Measurements from ENCODE around the gene P2RY12. TPM values are rescaled to one million over a fixed set of nuclear protein-coding genes. Genes with fewer than 3 reads are reported as not detected.

Gene P2RY12
- total RNA-seq, 3 donors from 2014 or later, result 0.32 to 3.4 (median 1.0) TPM

DNA sequence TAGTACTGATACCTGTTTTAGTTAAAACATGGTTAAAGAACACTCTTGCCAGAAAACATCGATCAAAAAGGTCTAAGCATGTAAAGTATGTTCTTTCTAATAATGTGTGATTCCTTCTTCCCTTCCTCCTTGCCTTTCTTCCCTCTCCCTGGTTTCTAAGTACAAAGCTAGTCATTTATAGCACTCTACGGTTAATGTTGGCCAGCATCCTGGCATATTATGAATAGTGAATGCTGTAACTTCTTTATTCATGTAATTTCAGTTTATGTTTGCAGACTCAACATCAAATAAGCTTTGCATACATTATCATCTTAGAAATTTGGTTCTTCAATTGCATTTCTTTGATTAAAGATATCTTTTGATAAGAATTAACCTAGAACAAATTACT, 27.1 kb downstream of the P2RY12 start:
- Histone ChIP-seq H3K4me3 (no peak overlapping the region), H3K4me1 (ENCODE audit: low read depth) (no peaks in the 10 kb centered on the region), H3K9me3 (no peaks in the 10 kb centered on the region), H3K36me3 (ENCODE audit: low read depth) (no peaks in the 10 kb centered on the region)
- no peak for DNase-seq
- TF ChIP-seq, protein P1, sequence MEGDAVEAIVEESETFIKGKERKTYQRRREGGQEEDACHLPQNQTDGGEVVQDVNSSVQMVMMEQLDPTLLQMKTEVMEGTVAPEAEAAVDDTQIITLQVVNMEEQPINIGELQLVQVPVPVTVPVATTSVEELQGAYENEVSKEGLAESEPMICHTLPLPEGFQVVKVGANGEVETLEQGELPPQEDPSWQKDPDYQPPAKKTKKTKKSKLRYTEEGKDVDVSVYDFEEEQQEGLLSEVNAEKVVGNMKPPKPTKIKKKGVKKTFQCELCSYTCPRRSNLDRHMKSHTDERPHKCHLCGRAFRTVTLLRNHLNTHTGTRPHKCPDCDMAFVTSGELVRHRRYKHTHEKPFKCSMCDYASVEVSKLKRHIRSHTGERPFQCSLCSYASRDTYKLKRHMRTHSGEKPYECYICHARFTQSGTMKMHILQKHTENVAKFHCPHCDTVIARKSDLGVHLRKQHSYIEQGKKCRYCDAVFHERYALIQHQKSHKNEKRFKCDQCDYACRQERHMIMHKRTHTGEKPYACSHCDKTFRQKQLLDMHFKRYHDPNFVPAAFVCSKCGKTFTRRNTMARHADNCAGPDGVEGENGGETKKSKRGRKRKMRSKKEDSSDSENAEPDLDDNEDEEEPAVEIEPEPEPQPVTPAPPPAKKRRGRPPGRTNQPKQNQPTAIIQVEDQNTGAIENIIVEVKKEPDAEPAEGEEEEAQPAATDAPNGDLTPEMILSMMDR (IDR thresholded peaks at IDR 0.05), result no peak
- no peak for ATAC-seq
- intact Hi-C loops (cut with DNase I, micrococcal nuclease), result no loop called here

DNA sequence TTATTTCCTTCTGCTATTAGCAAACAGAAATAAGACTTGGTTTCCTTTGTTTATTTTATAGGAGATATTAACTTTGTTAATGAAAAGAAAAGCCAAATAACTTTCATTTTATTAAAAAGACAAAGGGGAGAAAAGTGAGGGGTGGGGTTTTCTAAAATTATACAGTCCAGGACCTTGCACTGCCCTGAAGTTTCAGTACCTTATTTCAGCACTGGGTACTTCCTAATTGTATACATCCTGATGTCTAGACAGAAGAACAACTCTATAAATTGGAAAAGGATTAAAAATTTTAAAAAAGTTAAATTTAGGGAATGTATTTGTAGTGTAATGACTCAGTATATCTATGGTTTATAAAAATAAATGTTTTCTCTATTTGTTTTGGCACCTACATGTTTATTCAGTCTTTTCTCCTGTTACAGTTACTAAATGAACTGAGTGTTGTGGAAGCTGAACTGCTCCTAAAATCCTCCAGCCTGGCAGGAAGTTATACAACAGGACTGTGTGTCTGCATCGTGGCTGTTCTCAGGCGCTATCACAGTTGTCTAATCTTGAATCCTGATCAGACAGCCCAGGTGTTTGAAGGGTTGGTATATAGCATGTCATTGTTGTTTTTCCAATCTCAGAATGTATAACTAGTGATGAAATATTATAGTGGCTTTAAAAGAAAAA, 27.6 kb downstream of the P2RY12 start:
- no peak overlapping the region for H3K4me3 ChIP-seq
- H3K9me3 ChIP-seq, result no peaks in the 10 kb centered on the region
- TF ChIP-seq, protein P1 (IDR thresholded peaks at IDR 0.05), result no peak
- intact Hi-C loops (cut with DNase I, micrococcal nuclease), result no loop called here
- H3K4me1 ChIP-seq (ENCODE audit: low read depth), result no peaks in the 10 kb centered on the region
- H3K36me3 ChIP-seq (ENCODE audit: low read depth), result no peaks in the 10 kb centered on the region
- ATAC-seq (no peak), DNase-seq (no peak)

DNA sequence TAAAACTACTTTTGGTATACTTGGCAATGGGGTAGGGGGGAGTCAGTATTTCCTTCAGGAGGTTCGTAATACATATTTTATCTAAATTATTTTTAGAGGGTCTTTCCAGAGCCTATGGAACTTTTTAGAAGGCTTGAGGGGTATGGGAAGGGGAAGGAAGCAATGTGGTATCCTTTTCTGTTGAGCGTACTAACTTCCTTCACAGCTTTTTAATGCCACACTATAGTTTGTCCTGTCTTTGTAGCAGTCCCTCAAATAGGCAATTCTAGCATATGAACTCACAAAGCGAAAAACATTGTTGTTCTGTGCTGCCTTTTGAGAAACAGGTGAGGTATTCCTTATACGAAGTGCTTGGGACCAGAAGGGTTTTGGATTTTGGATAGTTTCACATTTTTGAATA, 32.9 kb downstream of the P2RY12 start:
- ATAC-seq, result no peak
- intact Hi-C loops (cut with DNase I, micrococcal nuclease), result no loop called here
- DNase-seq, result no peak

DNA sequence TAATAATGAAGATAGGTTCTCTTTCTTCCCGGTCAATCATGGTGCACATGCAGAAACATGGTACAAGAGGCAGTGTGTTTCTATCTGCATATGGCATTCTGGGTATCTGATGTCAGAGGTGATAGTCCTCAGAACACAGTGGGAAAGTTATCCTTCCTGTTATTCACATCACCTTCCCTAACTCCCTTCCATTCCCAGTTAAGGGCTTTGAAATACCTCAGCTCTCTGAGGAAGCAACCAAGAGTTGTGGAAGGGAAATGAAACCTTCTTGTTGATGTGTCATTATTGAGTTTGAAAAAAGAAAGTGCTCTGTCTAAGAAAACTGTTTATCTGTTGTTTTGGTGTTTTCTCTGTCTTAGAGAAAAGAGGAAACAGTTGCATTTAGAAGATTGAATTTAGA, 33.3 kb downstream of the P2RY12 start:
- ATAC-seq (no peak), DNase-seq (no peak)
- no peaks in the 10 kb centered on the region for H3K9me3 ChIP-seq
- intact Hi-C loops (cut with DNase I, micrococcal nuclease), result no loop called here
- no peaks in the 10 kb centered on the region for H3K36me3 ChIP-seq (ENCODE audit: low read depth)
- no peak overlapping the region for H3K4me3 ChIP-seq
- H3K4me1 ChIP-seq (ENCODE audit: low read depth), result no peaks in the 10 kb centered on the region
- TF ChIP-seq, protein P1 (IDR thresholded peaks at IDR 0.05), result no peak

More for the DNA sequence above, 32.9 kb downstream of the P2RY12 start:
- Histone ChIP-seq H3K9me3 (no peaks in the 10 kb centered on the region), H3K36me3 (ENCODE audit: low read depth) (no peaks in the 10 kb centered on the region), H3K4me3 (no peak overlapping the region), H3K4me1 (ENCODE audit: low read depth) (no peaks in the 10 kb centered on the region)
- TF ChIP-seq, protein P1 (IDR thresholded peaks at IDR 0.05), result no peak

DNA sequence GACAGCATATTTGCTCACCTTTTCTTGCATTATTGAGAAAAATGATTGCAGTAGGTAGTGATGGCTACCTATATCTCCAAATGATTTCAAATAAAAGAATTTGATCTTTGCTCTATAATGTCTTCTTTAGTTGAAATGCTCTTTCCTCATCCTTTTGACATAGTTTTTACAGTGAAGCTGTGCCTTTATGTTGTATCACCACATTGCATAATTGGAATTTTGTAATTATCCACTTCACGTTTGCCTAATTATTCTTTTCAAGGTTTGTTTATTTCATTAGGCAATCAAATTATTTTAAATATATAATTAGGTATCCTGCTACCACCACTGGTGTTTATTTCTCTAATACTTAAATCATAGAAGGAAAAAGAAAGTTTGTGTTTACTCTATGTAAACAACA, 33.9 kb downstream of the P2RY12 start:
- no peak for ATAC-seq
- no peaks in the 10 kb centered on the region for H3K4me1 ChIP-seq (ENCODE audit: low read depth)
- TF ChIP-seq, protein P1 (IDR thresholded peaks at IDR 0.05), result no peak
- no peaks in the 10 kb centered on the region for H3K36me3 ChIP-seq (ENCODE audit: low read depth)
- intact Hi-C loops (cut with DNase I, micrococcal nuclease), result no loop called here
- no peak overlapping the region for H3K4me3 ChIP-seq
- no peak for DNase-seq
- H3K9me3 ChIP-seq, result no peaks in the 10 kb centered on the region

DNA sequence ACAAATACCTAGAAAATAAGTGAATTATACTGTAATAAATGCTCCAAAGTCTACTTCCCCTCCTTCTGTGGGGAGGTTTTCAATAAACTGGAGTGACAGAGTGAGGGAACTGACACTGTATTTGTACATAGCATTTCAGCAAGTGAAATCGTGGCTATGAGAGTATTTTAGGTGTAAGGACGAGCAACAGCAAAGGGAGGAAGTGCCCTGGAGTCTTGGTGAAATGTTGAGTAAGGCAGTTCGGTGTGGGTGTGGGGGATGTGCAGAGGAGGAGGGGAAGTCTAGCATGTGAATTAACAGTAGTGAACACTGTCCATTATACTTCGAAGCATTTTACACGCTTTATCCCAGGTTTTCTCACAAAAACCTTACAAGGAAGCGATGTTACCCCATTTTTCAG, 37.1 kb downstream of the P2RY12 start:
- Histone ChIP-seq H3K4me1 (ENCODE audit: low read depth) (no peaks in the 10 kb centered on the region), H3K9me3 (no peaks in the 10 kb centered on the region), H3K36me3 (ENCODE audit: low read depth) (no peaks in the 10 kb centered on the region), H3K4me3 (no peak overlapping the region)
- TF ChIP-seq, protein P1 (IDR thresholded peaks at IDR 0.05), result no peak
- DNase-seq (peak in 1 of 3 donors; percentile 22), ATAC-seq (peak; percentile 47)
- intact Hi-C loops (cut with DNase I, micrococcal nuclease), result no loop called here

All from mucosa of descending colon (tissue), 3 donors.